HG03521 (cell line): Measurements from ENCODE around the gene CMTM4.
"Not testable (repeated sequence)": the region's sequence is repeated elsewhere in the genome, so short reads cannot be mapped to it uniquely, and the experiment has no call there.

ENCODE experiments used
- ATAC-seq: cut with Tn5 transposase; IDR thresholded peaks from one replicate; pipeline ENCODE4 v1.9.1; 2021; ENCODE audit warnings: mild to moderate bottlenecking, moderate library complexity; ENCODE audit not compliant: unreplicated experiment

Gene CMTM4

DNA sequence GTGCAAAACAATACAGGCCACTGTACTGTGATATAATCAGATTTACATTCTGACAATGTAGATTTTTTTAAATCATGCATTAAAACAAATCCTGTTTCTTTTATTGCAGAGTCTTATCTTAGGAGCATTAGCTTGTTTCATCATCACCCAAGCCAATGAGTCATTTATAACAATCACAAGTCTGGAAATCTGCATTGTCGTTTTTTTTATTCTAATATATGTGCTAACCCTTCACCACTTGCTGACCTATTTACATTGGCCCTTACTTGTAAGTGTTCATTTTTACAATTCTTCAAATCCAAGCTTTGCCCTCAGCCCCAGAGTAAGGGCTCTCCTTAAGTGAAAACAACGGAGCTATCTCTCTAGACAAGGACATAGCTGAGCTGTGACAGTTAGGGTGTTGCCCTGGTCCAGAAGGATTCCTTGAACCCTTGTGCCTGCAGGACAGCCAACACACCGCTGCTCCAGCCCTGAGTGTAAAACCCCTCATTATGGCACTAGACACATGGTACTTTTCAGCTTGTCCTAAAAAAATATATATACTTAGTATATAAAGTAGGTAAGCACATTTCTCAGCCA, 126.6 kb downstream of the CMTM4 start:
- no peak for ATAC-seq

DNA sequence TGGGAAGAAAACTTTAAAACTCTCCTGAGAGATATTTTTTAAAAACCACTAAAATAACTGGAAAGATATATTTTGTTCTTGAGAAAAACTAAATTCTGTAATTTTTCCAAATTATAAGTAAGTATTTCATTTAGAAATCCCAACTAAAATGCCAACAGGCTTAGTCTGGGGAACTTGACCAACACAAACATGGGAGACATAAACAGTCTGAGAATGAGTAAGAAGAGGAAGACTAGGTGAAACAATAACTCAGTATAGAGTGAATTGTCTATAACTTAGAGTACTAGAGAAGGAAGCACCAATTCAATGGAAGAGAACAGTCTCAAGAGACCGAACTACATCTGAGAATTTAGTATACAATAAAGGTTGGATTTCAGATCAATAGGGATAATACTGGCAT, 127.4 kb downstream of the CMTM4 start:
- no peak for ATAC-seq

- ATAC-seq, result no peak
These were observed 128.2 kb downstream of the CMTM4 start for GRCh38 chr16:66568355-66568754.

DNA sequence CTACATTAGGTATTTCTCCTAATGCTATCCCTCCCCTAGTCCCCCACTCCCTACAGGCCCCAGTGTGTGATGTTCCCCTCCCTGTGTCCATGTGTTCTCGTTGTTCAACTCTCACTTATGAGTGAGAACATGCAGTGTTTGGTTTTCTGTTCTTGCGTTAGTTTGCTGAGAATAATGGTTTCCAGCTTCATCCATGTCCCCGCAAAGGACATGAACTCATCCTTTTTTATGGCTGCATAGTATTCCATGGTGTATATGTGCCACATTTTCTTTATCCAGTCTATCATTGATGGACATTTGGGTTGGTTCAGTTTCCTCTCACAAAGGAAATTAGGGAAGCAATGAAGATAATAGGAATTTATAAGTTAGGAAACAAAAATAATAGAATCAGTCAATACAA, 129.3 kb downstream of the CMTM4 start:
- ATAC-seq, result not testable (repeated sequence)

DNA sequence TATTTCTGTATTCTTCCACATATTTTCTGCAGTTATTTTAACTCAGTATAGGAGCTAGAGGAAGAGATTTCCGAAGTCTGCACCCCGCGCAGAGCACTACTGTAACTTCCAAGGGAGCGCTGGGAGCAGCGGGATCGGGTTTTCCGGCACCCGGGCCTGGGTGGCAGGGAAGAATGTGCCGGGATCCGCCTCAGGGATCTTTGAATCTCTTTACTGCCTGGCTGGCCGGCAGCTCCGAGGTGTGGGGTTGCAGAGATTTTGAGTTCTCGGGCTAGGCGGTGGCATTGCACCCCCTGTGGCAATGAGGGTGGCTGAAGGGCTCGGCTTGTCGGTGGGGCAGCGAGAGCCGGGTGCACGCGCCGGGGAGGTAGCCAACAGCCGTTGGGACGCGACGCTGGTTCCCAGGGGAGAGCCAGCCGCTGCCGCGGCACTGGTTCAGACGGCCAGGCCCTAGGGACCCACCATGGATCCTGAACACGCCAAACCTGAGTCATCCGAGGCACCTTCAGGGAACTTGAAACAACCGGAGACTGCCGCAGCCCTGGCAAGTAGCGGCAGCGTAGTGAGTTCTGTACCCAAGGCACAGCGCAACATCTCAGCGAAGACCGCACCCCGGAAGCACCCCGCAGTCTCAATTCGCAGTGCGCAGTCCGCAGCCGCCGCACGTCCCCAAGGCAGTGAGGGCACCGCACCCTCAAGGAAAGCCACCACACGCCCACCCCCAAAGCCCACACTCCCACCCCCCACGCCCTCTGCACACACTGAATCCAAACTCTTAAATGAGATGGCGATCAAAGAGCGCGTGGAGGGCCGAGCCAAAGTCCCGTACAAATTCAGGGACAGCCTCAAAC, 130.3 kb downstream of the CMTM4 start, which contains the start of gene CMTM1:
CMTM1 (plus strand) TSS at position 389 of the 851 bp plus-strand sequence; CDS start at position 464, 75 bp downstream.
- no peak for ATAC-seq
